SK-N-SH treated with all-trans-retinoic acid at 6 μM for 48 hours (cell line): ENCODE data around the gene KISS1.
"Not testable (repeated sequence)": the region's sequence is repeated elsewhere in the genome, so short reads cannot be mapped to it uniquely, and the experiment has no call there.

ENCODE experiments used
- ATAC-seq: fragments of 200-7000 bp; cut with Tn5 transposase; 3 replicates; pipeline ENCODE4 v1.9.1; 2020; ENCODE audit warnings: mild to moderate bottlenecking, moderate library complexity
- ARNTL ChIP-seq: fragments of 450-650 bp; formaldehyde crosslinking; IDR thresholded peaks from 2 replicates; pipeline ENCODE4 v1.5.0; 2020; ENCODE audit warnings: low read depth, mild to moderate bottlenecking, moderate library complexity, borderline replicate concordance
- BACH2 ChIP-seq: fragments of 250-450 bp; sonication (Bioruptor Pico); IDR thresholded peaks from 2 replicates; pipeline ENCODE4 v1.9.0; 2021; ENCODE audit warnings: mild to moderate bottlenecking, borderline replicate concordance
- CSDC2 ChIP-seq: fragments of 250-450 bp; sonication (Bioruptor Pico); IDR thresholded peaks from 2 replicates; pipeline ENCODE4 v1.5.0; 2020; ENCODE audit warnings: mild to moderate bottlenecking, moderate library complexity
- ESRRG ChIP-seq: fragments of 250-450 bp; sonication (Bioruptor Pico); IDR thresholded peaks from 2 replicates; pipeline ENCODE4 v1.6.1; 2021; ENCODE audit warnings: mild to moderate bottlenecking
- ISL1 ChIP-seq: fragments of 250-450 bp; sonication (Bioruptor Pico); IDR thresholded peaks from 2 replicates; pipeline ENCODE4 v2.1.2; 2022; ENCODE audit warnings: mild to moderate bottlenecking, moderate library complexity
- PPARA ChIP-seq: fragments of 250-450 bp; sonication (Bioruptor Pico); IDR thresholded peaks from 2 replicates; pipeline ENCODE4 v1.5.0; 2020; ENCODE audit warnings: mild to moderate bottlenecking, borderline replicate concordance
- SNAI2 ChIP-seq: fragments of 250-450 bp; sonication (Bioruptor Pico); IDR thresholded peaks from 2 replicates; pipeline ENCODE4 v1.5.0; 2020; ENCODE audit warnings: mild to moderate bottlenecking, moderate library complexity
- TCF4 ChIP-seq: fragments of 250-450 bp; sonication (Bioruptor Pico); IDR thresholded peaks from 2 replicates; pipeline ENCODE4 v1.8.0; 2021; ENCODE audit warnings: mild to moderate bottlenecking, moderate library complexity, borderline replicate concordance
- TOX ChIP-seq: fragments of 250-450 bp; sonication (Bioruptor Pico); IDR thresholded peaks from 2 replicates; pipeline ENCODE4 v1.8.0; 2021; ENCODE audit warnings: mild to moderate bottlenecking, moderate library complexity, borderline replicate concordance
- ZC3H10 ChIP-seq: fragments of 250-450 bp; sonication (Bioruptor Pico); IDR thresholded peaks from 2 replicates; pipeline ENCODE4 v1.5.1; 2021; ENCODE audit warnings: mild to moderate bottlenecking, moderate library complexity
- ZFP3 ChIP-seq: fragments of 250-450 bp; sonication (Bioruptor Pico); IDR thresholded peaks from 2 replicates; pipeline ENCODE4 v1.5.0; 2020; ENCODE audit warnings: mild to moderate bottlenecking, moderate library complexity
- ZFP30 ChIP-seq: fragments of 450-650 bp; formaldehyde crosslinking; IDR thresholded peaks from 2 replicates; pipeline ENCODE4 v1.5.0; 2022; ENCODE audit warnings: mild to moderate bottlenecking, moderate library complexity
- ZNF565 ChIP-seq: fragments of 450-650 bp; formaldehyde crosslinking; conservative IDR thresholded peaks from 2 replicates; pipeline ENCODE4 v1.5.0; 2020; ENCODE audit warnings: low read depth, mild to moderate bottlenecking, moderate library complexity
- ZNF8 ChIP-seq: fragments of 450-650 bp; formaldehyde crosslinking; IDR thresholded peaks from 2 replicates; pipeline ENCODE4 v1.5.0; 2020; ENCODE audit warnings: mild to moderate bottlenecking, moderate library complexity
- TF ChIP-seq, protein P1 (sequence below): fragments of 250-450 bp; sonication (Bioruptor Pico); IDR thresholded peaks from 2 replicates; pipeline ENCODE4 v1.8.0; 2020; ENCODE audit warnings: mild to moderate bottlenecking, moderate library complexity, borderline replicate concordance
- TF ChIP-seq, protein P2 (sequence below): fragments of 250-450 bp; sonication (Bioruptor Pico); IDR thresholded peaks from 2 replicates; pipeline ENCODE4 v1.5.1; 2020; ENCODE audit warnings: low read depth, mild to moderate bottlenecking, moderate library complexity
- TF ChIP-seq, protein P3 (sequence below): fragments of 250-450 bp; sonication (Bioruptor Pico); IDR thresholded peaks from 2 replicates; pipeline ENCODE4 v1.5.0; 2020; ENCODE audit warnings: mild to moderate bottlenecking, moderate library complexity
- TF ChIP-seq, protein P4 (sequence below): fragments of 250-450 bp; sonication (Bioruptor Pico); IDR thresholded peaks from 2 replicates; pipeline ENCODE4 v1.5.1; 2021; ENCODE audit warnings: mild to moderate bottlenecking, moderate library complexity

The KISS1 gene

DNA sequence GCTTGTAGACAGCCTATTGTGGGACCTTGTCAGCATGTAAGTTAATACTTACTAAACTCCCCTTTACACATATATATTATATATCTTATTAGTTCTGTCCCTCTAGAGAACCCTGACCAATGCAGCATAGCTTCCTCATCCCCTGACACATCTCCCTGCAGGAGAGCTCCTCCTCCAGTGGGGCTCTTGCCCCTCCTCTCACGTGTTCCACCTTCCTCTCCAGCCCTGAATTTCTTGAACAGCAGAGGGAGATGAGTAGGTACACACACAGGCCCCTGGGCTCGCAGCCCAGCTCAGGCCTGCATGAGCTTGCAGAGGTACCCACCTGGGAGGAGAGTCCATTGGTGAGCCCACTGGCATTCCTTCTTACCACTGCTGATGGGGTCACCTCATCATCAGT is 44.8 kb upstream of the KISS1 start:
- peak; percentile 55; the same call in 2 of the 3 replicates for ATAC-seq
- TF ChIP-seq CSDC2 (CRISPR knock-in tag): no peak
- TF ChIP-seq PPARA (CRISPR knock-in tag): no peak
- TF ChIP-seq, protein P1, sequence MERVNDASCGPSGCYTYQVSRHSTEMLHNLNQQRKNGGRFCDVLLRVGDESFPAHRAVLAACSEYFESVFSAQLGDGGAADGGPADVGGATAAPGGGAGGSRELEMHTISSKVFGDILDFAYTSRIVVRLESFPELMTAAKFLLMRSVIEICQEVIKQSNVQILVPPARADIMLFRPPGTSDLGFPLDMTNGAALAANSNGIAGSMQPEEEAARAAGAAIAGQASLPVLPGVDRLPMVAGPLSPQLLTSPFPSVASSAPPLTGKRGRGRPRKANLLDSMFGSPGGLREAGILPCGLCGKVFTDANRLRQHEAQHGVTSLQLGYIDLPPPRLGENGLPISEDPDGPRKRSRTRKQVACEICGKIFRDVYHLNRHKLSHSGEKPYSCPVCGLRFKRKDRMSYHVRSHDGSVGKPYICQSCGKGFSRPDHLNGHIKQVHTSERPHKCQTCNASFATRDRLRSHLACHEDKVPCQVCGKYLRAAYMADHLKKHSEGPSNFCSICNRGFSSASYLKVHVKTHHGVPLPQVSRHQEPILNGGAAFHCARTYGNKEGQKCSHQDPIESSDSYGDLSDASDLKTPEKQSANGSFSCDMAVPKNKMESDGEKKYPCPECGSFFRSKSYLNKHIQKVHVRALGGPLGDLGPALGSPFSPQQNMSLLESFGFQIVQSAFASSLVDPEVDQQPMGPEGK (CRISPR knock-in tag): no peak
- no peak for TF ChIP-seq ARNTL
- no peak for TF ChIP-seq ZC3H10 (CRISPR knock-in tag)
- TF ChIP-seq ZFP3 (CRISPR knock-in tag): no peak
- no peak for TF ChIP-seq ZNF565 (CRISPR knock-in tag)
- TF ChIP-seq BACH2 (CRISPR knock-in tag): no peak
- TF ChIP-seq TCF4 (CRISPR knock-in tag): no peak
- TF ChIP-seq, protein P2, sequence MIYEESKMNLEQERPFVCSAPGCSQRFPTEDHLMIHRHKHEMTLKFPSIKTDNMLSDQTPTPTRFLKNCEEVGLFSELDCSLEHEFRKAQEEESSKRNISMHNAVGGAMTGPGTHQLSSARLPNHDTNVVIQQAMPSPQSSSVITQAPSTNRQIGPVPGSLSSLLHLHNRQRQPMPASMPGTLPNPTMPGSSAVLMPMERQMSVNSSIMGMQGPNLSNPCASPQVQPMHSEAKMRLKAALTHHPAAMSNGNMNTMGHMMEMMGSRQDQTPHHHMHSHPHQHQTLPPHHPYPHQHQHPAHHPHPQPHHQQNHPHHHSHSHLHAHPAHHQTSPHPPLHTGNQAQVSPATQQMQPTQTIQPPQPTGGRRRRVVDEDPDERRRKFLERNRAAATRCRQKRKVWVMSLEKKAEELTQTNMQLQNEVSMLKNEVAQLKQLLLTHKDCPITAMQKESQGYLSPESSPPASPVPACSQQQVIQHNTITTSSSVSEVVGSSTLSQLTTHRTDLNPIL (CRISPR knock-in tag): no peak
- TF ChIP-seq SNAI2 (CRISPR knock-in tag): no peak
- TF ChIP-seq ZFP30 (CRISPR knock-in tag): no peak
- no peak for TF ChIP-seq ZNF8 (CRISPR knock-in tag)
- TF ChIP-seq ESRRG (CRISPR knock-in tag): no peak
- TF ChIP-seq, protein P3, sequence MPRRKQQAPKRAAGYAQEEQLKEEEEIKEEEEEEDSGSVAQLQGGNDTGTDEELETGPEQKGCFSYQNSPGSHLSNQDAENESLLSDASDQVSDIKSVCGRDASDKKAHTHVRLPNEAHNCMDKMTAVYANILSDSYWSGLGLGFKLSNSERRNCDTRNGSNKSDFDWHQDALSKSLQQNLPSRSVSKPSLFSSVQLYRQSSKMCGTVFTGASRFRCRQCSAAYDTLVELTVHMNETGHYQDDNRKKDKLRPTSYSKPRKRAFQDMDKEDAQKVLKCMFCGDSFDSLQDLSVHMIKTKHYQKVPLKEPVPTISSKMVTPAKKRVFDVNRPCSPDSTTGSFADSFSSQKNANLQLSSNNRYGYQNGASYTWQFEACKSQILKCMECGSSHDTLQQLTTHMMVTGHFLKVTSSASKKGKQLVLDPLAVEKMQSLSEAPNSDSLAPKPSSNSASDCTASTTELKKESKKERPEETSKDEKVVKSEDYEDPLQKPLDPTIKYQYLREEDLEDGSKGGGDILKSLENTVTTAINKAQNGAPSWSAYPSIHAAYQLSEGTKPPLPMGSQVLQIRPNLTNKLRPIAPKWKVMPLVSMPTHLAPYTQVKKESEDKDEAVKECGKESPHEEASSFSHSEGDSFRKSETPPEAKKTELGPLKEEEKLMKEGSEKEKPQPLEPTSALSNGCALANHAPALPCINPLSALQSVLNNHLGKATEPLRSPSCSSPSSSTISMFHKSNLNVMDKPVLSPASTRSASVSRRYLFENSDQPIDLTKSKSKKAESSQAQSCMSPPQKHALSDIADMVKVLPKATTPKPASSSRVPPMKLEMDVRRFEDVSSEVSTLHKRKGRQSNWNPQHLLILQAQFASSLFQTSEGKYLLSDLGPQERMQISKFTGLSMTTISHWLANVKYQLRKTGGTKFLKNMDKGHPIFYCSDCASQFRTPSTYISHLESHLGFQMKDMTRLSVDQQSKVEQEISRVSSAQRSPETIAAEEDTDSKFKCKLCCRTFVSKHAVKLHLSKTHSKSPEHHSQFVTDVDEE (CRISPR knock-in tag): no peak
- TF ChIP-seq, protein P4, sequence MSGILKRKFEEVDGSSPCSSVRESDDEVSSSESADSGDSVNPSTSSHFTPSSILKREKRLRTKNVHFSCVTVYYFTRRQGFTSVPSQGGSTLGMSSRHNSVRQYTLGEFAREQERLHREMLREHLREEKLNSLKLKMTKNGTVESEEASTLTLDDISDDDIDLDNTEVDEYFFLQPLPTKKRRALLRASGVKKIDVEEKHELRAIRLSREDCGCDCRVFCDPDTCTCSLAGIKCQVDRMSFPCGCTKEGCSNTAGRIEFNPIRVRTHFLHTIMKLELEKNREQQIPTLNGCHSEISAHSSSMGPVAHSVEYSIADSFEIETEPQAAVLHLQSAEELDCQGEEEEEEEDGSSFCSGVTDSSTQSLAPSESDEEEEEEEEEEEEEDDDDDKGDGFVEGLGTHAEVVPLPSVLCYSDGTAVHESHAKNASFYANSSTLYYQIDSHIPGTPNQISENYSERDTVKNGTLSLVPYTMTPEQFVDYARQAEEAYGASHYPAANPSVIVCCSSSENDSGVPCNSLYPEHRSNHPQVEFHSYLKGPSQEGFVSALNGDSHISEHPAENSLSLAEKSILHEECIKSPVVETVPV: no peak
- TF ChIP-seq ISL1 (CRISPR knock-in tag): no peak
- no peak for TF ChIP-seq TOX (CRISPR knock-in tag)

DNA sequence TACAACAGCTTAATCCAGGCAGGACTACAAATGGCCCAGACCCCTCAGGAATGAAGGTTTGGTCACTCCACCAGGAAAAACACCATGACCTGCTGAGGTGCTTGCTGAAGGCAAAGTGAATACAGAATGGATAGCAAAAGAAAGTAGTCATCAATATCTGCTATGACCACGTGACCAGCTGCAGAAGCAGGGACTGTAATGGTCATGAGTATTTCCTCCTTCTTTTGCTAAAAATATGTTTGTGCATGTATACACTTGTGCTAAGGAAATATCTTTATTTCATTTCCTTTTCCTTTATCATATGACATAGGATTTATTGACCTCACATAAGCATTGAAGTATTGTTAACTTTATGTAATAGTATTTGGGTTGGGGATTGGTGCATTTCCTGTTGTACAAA is 43.9 kb upstream of the KISS1 start:
- TF ChIP-seq, protein P1 (CRISPR knock-in tag): no peak
- TF ChIP-seq ZC3H10 (CRISPR knock-in tag) (no peak), ISL1 (CRISPR knock-in tag) (no peak), ZNF565 (CRISPR knock-in tag) (no peak), CSDC2 (CRISPR knock-in tag) (no peak), BACH2 (CRISPR knock-in tag) (no peak), PPARA (CRISPR knock-in tag) (no peak), ZFP30 (CRISPR knock-in tag) (no peak), ARNTL (no peak)
- TF ChIP-seq, protein P3 (CRISPR knock-in tag): no peak
- TF ChIP-seq, all 23 proteins: peak for 0
- no peak for ATAC-seq

DNA sequence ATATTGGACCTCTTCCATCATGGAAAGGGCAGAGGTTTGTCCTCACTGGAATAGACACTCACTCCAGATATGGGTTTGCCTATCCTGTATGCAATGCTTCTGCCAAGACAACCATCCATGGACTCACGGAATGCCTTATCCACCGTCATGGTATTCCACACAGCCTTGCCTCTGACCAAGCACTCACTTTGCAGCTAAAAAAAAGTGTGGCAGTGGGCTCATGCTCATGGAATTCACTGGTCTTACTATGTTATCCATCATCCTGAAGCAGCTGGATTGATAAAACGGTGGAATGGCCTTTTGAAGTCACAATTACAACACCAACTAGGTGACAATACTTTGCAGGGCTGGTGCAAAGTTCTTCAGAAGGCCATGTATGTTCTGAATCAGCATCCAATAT is 43.1 kb upstream of the KISS1 start:
- ATAC-seq: not testable (repeated sequence)

DNA sequence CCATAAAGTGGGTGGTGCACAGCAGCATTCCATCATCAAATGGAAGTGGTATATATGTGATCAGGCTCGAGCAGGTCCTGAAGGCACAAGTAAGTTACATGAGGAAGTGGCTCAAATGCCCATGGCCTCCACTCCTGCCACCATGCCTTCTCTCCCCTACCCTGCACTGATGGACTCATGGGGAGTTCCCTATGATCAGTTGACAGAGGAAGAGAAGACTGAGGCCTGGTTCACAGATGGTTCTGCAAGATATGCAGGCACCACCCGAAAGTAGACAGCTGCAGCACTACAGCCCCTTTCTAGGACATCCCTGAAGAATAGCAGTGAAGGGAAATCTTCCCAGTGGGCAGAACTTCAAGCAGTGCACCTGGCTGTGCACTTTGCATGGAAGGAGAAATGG is 42.2 kb upstream of the KISS1 start:
- ATAC-seq: not testable (repeated sequence)

DNA sequence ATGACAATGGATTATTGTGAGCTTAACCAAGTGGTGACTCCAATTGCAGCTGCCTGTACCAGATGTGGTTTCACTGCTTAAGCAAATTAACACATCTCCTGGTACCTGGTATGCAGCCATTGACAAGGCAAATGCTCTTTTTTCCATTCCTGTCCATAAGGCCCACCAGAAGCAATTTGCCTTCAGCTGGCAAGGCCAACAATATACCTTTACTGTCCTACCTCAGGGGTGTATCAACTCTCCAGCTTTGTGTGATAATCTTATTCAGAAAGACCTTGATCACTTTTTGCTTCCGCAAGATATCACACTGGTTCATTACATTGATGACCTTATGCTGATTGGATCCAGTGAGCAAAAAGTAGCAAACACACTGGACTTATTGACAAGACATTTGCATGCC is 41.2 kb upstream of the KISS1 start:
- not testable (repeated sequence) for ATAC-seq
